ENCODE data around the gene NDRG3. TPM values are rescaled to one million over a fixed set of nuclear protein-coding genes. Genes with fewer than 3 reads are reported as not detected.

The NDRG3 gene
- polyA plus RNA-seq, 4 donors, result 15.7 to 40.9 (median 25.1) TPM

GRCh38 chr20:36632147-36632486, 113.8 kb downstream of the NDRG3 start:
- H3K27me3 ChIP-seq (ENCODE audit: control insufficient read depth in 3 of 3, insufficient read depth in 3 of 3, low read length in 3 of 3), result no peaks in the 10 kb centered on the region
- DNase-seq (no peak), FAIRE-seq (no peak)
- H3K4me1 ChIP-seq (ENCODE audit: control insufficient read depth in 3 of 3, insufficient read depth in 2 of 3, low read depth in 1 of 3, low read length in 2 of 3), result no peaks in the 10 kb centered on the region
- H3K36me3 ChIP-seq (ENCODE audit: control insufficient read depth in 3 of 3, insufficient read depth in 2 of 3, low read depth in 1 of 3, low read length in 3 of 3), result peaks cover 0 to 1% (median 0%) of the 10 kb centered on the region in 3 donors
- H3K4me3 ChIP-seq (ENCODE audit: low read depth in 1 of 3, low read length in 3 of 3), result no peak overlapping the region
- 76 to 82% (median 81%) methylated on average over 3 of the region's 3 CpGs for WGBS, 3 donors
- H3K9me3 ChIP-seq (ENCODE audit: control insufficient read depth in 2 of 2, insufficient read depth in 1 of 2, low read depth in 1 of 2, low read length in 1 of 2), result no peaks in the 10 kb centered on the region
- no peak overlapping the region for H3K27ac ChIP-seq (ENCODE audit: low read depth in 1 of 3, low read length in 2 of 3)

DNA sequence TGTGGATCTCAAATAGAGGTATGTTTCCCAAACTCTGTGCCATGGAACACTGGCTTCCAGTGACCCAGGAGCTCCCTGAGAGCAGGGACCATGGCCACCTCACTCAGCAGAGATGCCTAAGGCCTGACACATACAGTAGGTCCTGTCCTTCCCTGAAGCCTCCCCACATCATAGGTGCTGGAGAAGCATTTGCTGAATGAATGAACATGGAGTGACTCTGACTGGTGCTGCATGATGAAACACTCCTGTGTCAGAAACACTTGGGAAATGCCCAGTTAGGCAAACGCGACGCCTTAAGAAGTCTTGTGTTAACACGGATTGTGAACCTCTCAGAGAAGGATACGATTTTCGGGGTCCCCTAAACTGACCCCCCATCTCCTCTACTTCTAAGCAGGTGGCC, 114.2 kb downstream of the NDRG3 start:
- no peaks in the 10 kb centered on the region for H3K9me3 ChIP-seq (ENCODE audit: control insufficient read depth in 2 of 2, insufficient read depth in 1 of 2, low read depth in 1 of 2, low read length in 1 of 2)
- FAIRE-seq, result no peak
- WGBS, 3 donors, result 91 to 98% (median 93%) methylated on average over 6 of the region's 6 CpGs

GRCh38 chr20:36629719-36630681, 115.9 kb downstream of the NDRG3 start:
- H3K36me3 ChIP-seq (ENCODE audit: control insufficient read depth in 3 of 3, insufficient read depth in 2 of 3, low read depth in 1 of 3, low read length in 3 of 3), result peaks cover 0 to 3% (median 0%) of the 10 kb centered on the region in 3 donors
- no peak overlapping the region for H3K4me3 ChIP-seq (ENCODE audit: low read depth in 1 of 3, low read length in 3 of 3)
- no peaks in the 10 kb centered on the region for H3K9me3 ChIP-seq (ENCODE audit: control insufficient read depth in 2 of 2, insufficient read depth in 1 of 2, low read depth in 1 of 2, low read length in 1 of 2)
- 69 to 80% (median 75%) methylated on average over 15 of the region's 15 CpGs for WGBS, 3 donors
- H3K27me3 ChIP-seq (ENCODE audit: control insufficient read depth in 3 of 3, insufficient read depth in 3 of 3, low read length in 3 of 3), result no peaks in the 10 kb centered on the region
- H3K27ac ChIP-seq (ENCODE audit: low read depth in 1 of 3, low read length in 2 of 3), result peak overlapping the region in 1 of 3 donors; percentile 80
- no peaks in the 10 kb centered on the region for H3K4me1 ChIP-seq (ENCODE audit: control insufficient read depth in 3 of 3, insufficient read depth in 2 of 3, low read depth in 1 of 3, low read length in 2 of 3)
- no peak for FAIRE-seq
- peak in 1 of 2 donors; percentile 37 for DNase-seq

More for the DNA sequence above, 114.2 kb downstream of the NDRG3 start:
- no peak for DNase-seq
- Histone ChIP-seq H3K4me3 (ENCODE audit: low read depth in 1 of 3, low read length in 3 of 3) (no peak overlapping the region), H3K4me1 (ENCODE audit: control insufficient read depth in 3 of 3, insufficient read depth in 2 of 3, low read depth in 1 of 3, low read length in 2 of 3) (no peaks in the 10 kb centered on the region), H3K27ac (ENCODE audit: low read depth in 1 of 3, low read length in 2 of 3) (no peak overlapping the region), H3K27me3 (ENCODE audit: control insufficient read depth in 3 of 3, insufficient read depth in 3 of 3, low read length in 3 of 3) (no peaks in the 10 kb centered on the region), H3K36me3 (ENCODE audit: control insufficient read depth in 3 of 3, insufficient read depth in 2 of 3, low read depth in 1 of 3, low read length in 3 of 3) (peaks cover 0 to 3% (median 0%) of the 10 kb centered on the region in 3 donors)

GRCh38 chr20:36628076-36628475, 117.8 kb downstream of the NDRG3 start:
- WGBS, 3 donors, result 79 to 88% (median 87%) methylated on average over 7 of the region's 7 CpGs
- FAIRE-seq, result no peak

DNA sequence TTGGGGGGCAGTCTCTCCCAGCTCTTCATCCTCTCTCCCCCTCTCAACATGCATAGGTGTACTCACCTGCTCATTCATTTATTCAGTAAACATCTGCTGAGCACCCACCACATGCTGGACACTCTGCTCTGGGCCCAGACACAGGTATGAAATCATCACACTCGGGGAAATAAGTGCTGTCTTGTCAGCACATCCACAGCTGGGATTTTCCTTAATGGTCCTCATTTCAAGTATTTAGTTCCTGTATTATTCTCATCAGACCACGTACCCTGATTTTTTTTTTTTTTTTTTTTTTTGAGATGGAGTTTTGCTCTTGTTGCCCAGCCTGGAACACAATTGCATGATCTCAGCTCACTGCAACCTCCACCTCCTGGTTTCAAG, 121.0 kb downstream of the NDRG3 start:
- H3K9me3 ChIP-seq (ENCODE audit: control insufficient read depth in 2 of 2, insufficient read depth in 1 of 2, low read depth in 1 of 2, low read length in 1 of 2), result no peaks in the 10 kb centered on the region
- H3K27me3 ChIP-seq (ENCODE audit: control insufficient read depth in 3 of 3, insufficient read depth in 3 of 3, low read length in 3 of 3), result no peaks in the 10 kb centered on the region
- peaks cover 0 to 4% (median 0%) of the 10 kb centered on the region in 3 donors for H3K4me1 ChIP-seq (ENCODE audit: control insufficient read depth in 3 of 3, insufficient read depth in 2 of 3, low read depth in 1 of 3, low read length in 2 of 3)
- no peak for FAIRE-seq
- peaks cover 0 to 3% (median 0%) of the 10 kb centered on the region in 3 donors for H3K36me3 ChIP-seq (ENCODE audit: control insufficient read depth in 3 of 3, insufficient read depth in 2 of 3, low read depth in 1 of 3, low read length in 3 of 3)
- no peak overlapping the region for H3K4me3 ChIP-seq (ENCODE audit: low read depth in 1 of 3, low read length in 3 of 3)
- WGBS, 3 donors, result 64 to 86% (median 83%) methylated on average over 2 of the region's 2 CpGs
- DNase-seq, result no peak
- peak overlapping the region in 1 of 3 donors; percentile 32 for H3K27ac ChIP-seq (ENCODE audit: low read depth in 1 of 3, low read length in 2 of 3)

More at GRCh38 chr20:36628076-36628475, 117.8 kb downstream of the NDRG3 start:
- peaks cover 0 to 4% (median 0%) of the 10 kb centered on the region in 3 donors for H3K4me1 ChIP-seq (ENCODE audit: control insufficient read depth in 3 of 3, insufficient read depth in 2 of 3, low read depth in 1 of 3, low read length in 2 of 3)
- peaks cover 0 to 3% (median 0%) of the 10 kb centered on the region in 3 donors for H3K36me3 ChIP-seq (ENCODE audit: control insufficient read depth in 3 of 3, insufficient read depth in 2 of 3, low read depth in 1 of 3, low read length in 3 of 3)
- H3K9me3 ChIP-seq (ENCODE audit: control insufficient read depth in 2 of 2, insufficient read depth in 1 of 2, low read depth in 1 of 2, low read length in 1 of 2), result no peaks in the 10 kb centered on the region
- H3K27me3 ChIP-seq (ENCODE audit: control insufficient read depth in 3 of 3, insufficient read depth in 3 of 3, low read length in 3 of 3), result no peaks in the 10 kb centered on the region
- no peak overlapping the region for H3K4me3 ChIP-seq (ENCODE audit: low read depth in 1 of 3, low read length in 3 of 3)
- peak overlapping the region in 1 of 3 donors; percentile 46 for H3K27ac ChIP-seq (ENCODE audit: low read depth in 1 of 3, low read length in 2 of 3)
- DNase-seq, result peak in 1 of 2 donors; percentile 22

- FAIRE-seq (no peak), DNase-seq (peak in 1 of 2 donors; percentile 76)
- WGBS, 3 donors, result 30 to 44% (median 43%) methylated on average over 14 of the region's 14 CpGs
- peaks cover 0 to 4% (median 0%) of the 10 kb centered on the region in 3 donors for H3K4me1 ChIP-seq (ENCODE audit: control insufficient read depth in 3 of 3, insufficient read depth in 2 of 3, low read depth in 1 of 3, low read length in 2 of 3)
- no peaks in the 10 kb centered on the region for H3K27me3 ChIP-seq (ENCODE audit: control insufficient read depth in 3 of 3, insufficient read depth in 3 of 3, low read length in 3 of 3)
- no peaks in the 10 kb centered on the region for H3K9me3 ChIP-seq (ENCODE audit: control insufficient read depth in 2 of 2, insufficient read depth in 1 of 2, low read depth in 1 of 2, low read length in 1 of 2)
- peaks cover 0 to 3% (median 0%) of the 10 kb centered on the region in 3 donors for H3K36me3 ChIP-seq (ENCODE audit: control insufficient read depth in 3 of 3, insufficient read depth in 2 of 3, low read depth in 1 of 3, low read length in 3 of 3)
- no peak overlapping the region for H3K4me3 ChIP-seq (ENCODE audit: low read depth in 1 of 3, low read length in 3 of 3)
- peak overlapping the region in 1 of 3 donors; percentile 32 for H3K27ac ChIP-seq (ENCODE audit: low read depth in 1 of 3, low read length in 2 of 3)
Observed at GRCh38 chr20:36624068-36624943, 121.6 kb downstream of the NDRG3 start.

DNA sequence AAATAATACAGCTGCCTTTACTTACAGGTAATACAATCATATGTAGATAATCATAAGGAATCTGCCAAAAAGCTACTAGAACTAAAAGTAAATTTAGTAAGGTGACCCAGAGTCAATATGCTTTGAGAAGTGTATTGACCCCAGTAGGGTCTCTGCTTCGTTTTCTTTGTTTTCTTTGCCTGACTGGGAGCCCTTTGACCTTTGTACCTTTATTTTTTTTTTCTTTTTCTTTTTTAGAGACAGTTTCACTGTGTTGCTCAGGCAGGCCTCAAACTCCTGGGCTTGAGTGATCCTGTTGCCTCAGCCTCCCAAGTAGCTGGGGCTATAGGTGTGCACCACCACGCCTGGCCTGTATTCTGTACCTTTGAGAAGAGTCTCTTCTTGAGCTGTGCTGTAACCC, 122.4 kb downstream of the NDRG3 start:
- no peak overlapping the region for H3K4me3 ChIP-seq (ENCODE audit: low read depth in 1 of 3, low read length in 3 of 3)

GRCh38 chr20:36620917-36621316, 125.0 kb downstream of the NDRG3 start:
- 96% methylated on average over 5 of the region's 5 CpGs for WGBS, 3 donors
- H3K4me1 ChIP-seq (ENCODE audit: control insufficient read depth in 3 of 3, insufficient read depth in 2 of 3, low read depth in 1 of 3, low read length in 2 of 3), result peaks cover 0 to 4% (median 0%) of the 10 kb centered on the region in 3 donors

More for the DNA sequence above, 122.4 kb downstream of the NDRG3 start:
- Histone ChIP-seq H3K36me3 (ENCODE audit: control insufficient read depth in 3 of 3, insufficient read depth in 2 of 3, low read depth in 1 of 3, low read length in 3 of 3) (peaks cover 0 to 3% (median 0%) of the 10 kb centered on the region in 3 donors), H3K27me3 (ENCODE audit: control insufficient read depth in 3 of 3, insufficient read depth in 3 of 3, low read length in 3 of 3) (no peaks in the 10 kb centered on the region), H3K4me1 (ENCODE audit: control insufficient read depth in 3 of 3, insufficient read depth in 2 of 3, low read depth in 1 of 3, low read length in 2 of 3) (peaks cover 0 to 4% (median 0%) of the 10 kb centered on the region in 3 donors), H3K9me3 (ENCODE audit: control insufficient read depth in 2 of 2, insufficient read depth in 1 of 2, low read depth in 1 of 2, low read length in 1 of 2) (no peaks in the 10 kb centered on the region), H3K27ac (ENCODE audit: low read depth in 1 of 3, low read length in 2 of 3) (peak overlapping the region in 1 of 3 donors; percentile 28)
- WGBS, 3 donors, result 57 to 73% (median 61%) methylated on average over 2 of the region's 2 CpGs
- DNase-seq (no peak), FAIRE-seq (no peak)

More at GRCh38 chr20:36620917-36621316, 125.0 kb downstream of the NDRG3 start:
- no peak for FAIRE-seq
- Histone ChIP-seq H3K9me3 (ENCODE audit: control insufficient read depth in 2 of 2, insufficient read depth in 1 of 2, low read depth in 1 of 2, low read length in 1 of 2) (no peaks in the 10 kb centered on the region), H3K4me3 (ENCODE audit: low read depth in 1 of 3, low read length in 3 of 3) (no peak overlapping the region), H3K36me3 (ENCODE audit: control insufficient read depth in 3 of 3, insufficient read depth in 2 of 3, low read depth in 1 of 3, low read length in 3 of 3) (no peaks in the 10 kb centered on the region), H3K27me3 (ENCODE audit: control insufficient read depth in 3 of 3, insufficient read depth in 3 of 3, low read length in 3 of 3) (no peaks in the 10 kb centered on the region), H3K27ac (ENCODE audit: low read depth in 1 of 3, low read length in 2 of 3) (no peak overlapping the region)
- DNase-seq, result no peak
